Mesodermal cell (in vitro differentiated cells): ENCODE results near the gene SRSF1.

Experiments used
- H3K27ac ChIP-seq: 2 replicates; pipeline ENCODE4 v1.7.0; 2013; ENCODE audit warnings: mild to moderate bottlenecking, low read depth, low read length, moderate library complexity; ENCODE audit not compliant: severe bottlenecking
- H3K36me3 ChIP-seq: 2 replicates; pipeline ENCODE4 v1.7.1; 2013; ENCODE audit warnings: mild to moderate bottlenecking, low read length, moderate library complexity; ENCODE audit not compliant: control insufficient read depth, insufficient read depth
- H3K4me1 ChIP-seq: one replicate; pipeline ENCODE4 v1.7.1; 2013; ENCODE audit warnings: mild to moderate bottlenecking, low read length; ENCODE audit not compliant: insufficient read depth, control insufficient read depth, poor library complexity, severe bottlenecking
- H3K4me3 ChIP-seq: 2 replicates; pipeline ENCODE4 v1.7.0; 2013; ENCODE audit warnings: low read length, control low read depth, mild to moderate bottlenecking; ENCODE audit not compliant: insufficient read depth, poor library complexity, severe bottlenecking; ENCODE audit errors: extremely low read depth
- H3K9me3 ChIP-seq: 2 replicates; pipeline ENCODE4 v1.7.1; 2013; ENCODE audit warnings: mild to moderate bottlenecking, low read length, moderate library complexity; ENCODE audit not compliant: control insufficient read depth
- WGBS, 2 experiments: methylation state at CpG; one replicate each; pipeline ENCODE4 v1.1.5; 2013; ENCODE audit warnings: missing lambda C conversion rate in 2 of 2; ENCODE audit not compliant: insufficient coverage in 2 of 2; 5-methylcytosine and 5-hydroxymethylcytosine counted together

SRSF1 gene

DNA sequence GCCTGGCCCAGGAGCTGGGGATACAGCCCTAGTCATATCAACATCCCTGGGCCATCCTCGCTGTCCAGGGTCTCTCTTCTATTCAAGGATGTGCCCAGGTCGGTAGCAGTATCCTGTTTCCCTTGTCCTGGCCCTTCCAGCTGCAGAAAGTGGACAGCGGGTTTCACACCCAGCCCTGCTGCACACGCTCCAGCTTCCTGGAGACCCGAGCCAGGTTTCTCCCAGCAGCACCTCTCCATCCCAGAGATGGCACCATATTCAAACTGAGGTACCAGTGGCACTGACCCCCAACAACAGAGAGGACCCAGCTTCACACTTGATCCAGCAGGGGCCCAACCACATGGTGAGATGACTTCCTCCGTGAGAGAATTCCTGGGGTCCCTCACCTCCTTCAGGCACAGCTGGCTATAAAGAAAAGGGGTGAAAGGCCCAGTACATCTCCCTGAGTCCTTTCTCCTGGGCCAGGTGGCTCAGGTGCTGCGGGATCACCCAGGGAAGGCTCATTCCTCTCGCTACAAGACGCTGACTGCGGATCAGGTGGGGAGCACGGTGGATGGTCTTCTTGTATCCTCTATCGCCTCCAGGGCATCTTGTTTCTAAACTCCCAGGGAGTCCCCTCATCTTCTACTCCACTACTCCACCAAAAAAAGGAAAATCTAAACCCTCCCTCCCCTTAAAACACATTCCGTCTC is 53.2 kb downstream of the SRSF1 start:
- Histone ChIP-seq H3K9me3 (no peaks in the 10 kb centered on the region), H3K27ac (peak overlapping the region; percentile 84), H3K4me3 (peak overlapping the region; percentile 65), H3K4me1 (peaks cover 55% of the 10 kb centered on the region), H3K36me3 (no peaks in the 10 kb centered on the region)
- WGBS, 2 experiments = 42 to 64% methylated on average over 10 of the region's 13 CpGs
